H1 (cell line): ENCODE data around the gene EIF3B. TPM values are rescaled to one million over a fixed set of nuclear protein-coding genes. Genes with fewer than 3 reads are reported as not detected.

Source experiments
- BACH1 ChIP-seq: IDR thresholded peaks from 2 replicates; pipeline ENCODE4 v1.6.1; 2012; ENCODE audit warnings: low read length, improper control_type of control experiment
- CBX8 ChIP-seq: fragments of 300-800, 300-1000 bp; sonication (generic); IDR thresholded peaks from 2 replicates; pipeline ENCODE4 v1.7.1; 2016; ENCODE audit warnings: low read depth, low read length, borderline replicate concordance
- EP300 ChIP-seq, 2 experiments: IDR thresholded peaks; 1 replicate in 1 of 2; 2 replicates in 1 of 2; pipeline ENCODE4 v1.6.1; 2011 to 2012; ENCODE audit warnings: low read depth in 2 of 2, low read length in 2 of 2, mild to moderate bottlenecking in 2 of 2, borderline replicate concordance in 1 of 2, inconsistent platforms in 1 of 2, moderate library complexity in 1 of 2
- GABPA ChIP-seq: IDR thresholded peaks from 2 replicates; pipeline ENCODE4 v1.6.1; 2011; ENCODE audit warnings: mild to moderate bottlenecking, low read length, moderate library complexity, borderline replicate concordance; ENCODE audit not compliant: insufficient read depth
- HDAC6 ChIP-seq: IDR thresholded peaks from one replicate; pipeline ENCODE4 v1.7.1; 2012; ENCODE audit warnings: low read depth, mild to moderate bottlenecking, inconsistent platforms, low read length, moderate library complexity
- NANOG ChIP-seq: IDR thresholded peaks from 2 replicates; pipeline ENCODE4 v1.6.1; 2011; ENCODE audit warnings: low read length, low read depth, mild to moderate bottlenecking, inconsistent platforms; ENCODE audit not compliant: insufficient read depth, poor library complexity, severe bottlenecking
- POLR2AphosphoS5 ChIP-seq: IDR thresholded peaks from 2 replicates; pipeline ENCODE4 v1.6.1; 2011; ENCODE audit warnings: low read depth, low read length
- TEAD4 ChIP-seq: IDR thresholded peaks from 2 replicates; pipeline ENCODE4 v1.6.1; 2012; ENCODE audit warnings: low read depth, low read length, inconsistent platforms, mixed read lengths
- YY1 ChIP-seq: IDR thresholded peaks from 2 replicates; pipeline ENCODE4 v1.6.1; 2011; ENCODE audit warnings: low read depth, mild to moderate bottlenecking, low read length
- polyA plus RNA-seq, 7 experiments: library from polyadenylated mRNA; depleted of rRNA in 3 of 7; stranded (reverse) in 5 of 7; unstranded in 2 of 7; fragments of >200 nt in 5 of 7; fragments of 200-250 nt in 2 of 7; gene quantifications; 1 replicate in 5 of 7; 2 replicates in 1 of 7; 4 replicates in 1 of 7; pipeline versions ENCODE4 v1.2.1 to v1.2.3, GENCODE V29; 2011 to 2013; ENCODE audit warnings: missing spikeins in 2 of 7, mixed read lengths in 2 of 7
- total RNA-seq: library from RNA; stranded (reverse); fragmentation: NEBNext Ultra II Directional; extraction: Animal tissue kit (Norgen Biotek cat#: 25700); gene quantifications from 2 replicates; pipeline ENCODE4 v1.2.1, GENCODE V29; 2021

The EIF3B gene
- total and polyA plus RNA-seq, 2 of the 8 experiments (the other 6 are each of a cell fraction or from before 2014, with no cell fraction given) = 167 to 316 TPM

DNA sequence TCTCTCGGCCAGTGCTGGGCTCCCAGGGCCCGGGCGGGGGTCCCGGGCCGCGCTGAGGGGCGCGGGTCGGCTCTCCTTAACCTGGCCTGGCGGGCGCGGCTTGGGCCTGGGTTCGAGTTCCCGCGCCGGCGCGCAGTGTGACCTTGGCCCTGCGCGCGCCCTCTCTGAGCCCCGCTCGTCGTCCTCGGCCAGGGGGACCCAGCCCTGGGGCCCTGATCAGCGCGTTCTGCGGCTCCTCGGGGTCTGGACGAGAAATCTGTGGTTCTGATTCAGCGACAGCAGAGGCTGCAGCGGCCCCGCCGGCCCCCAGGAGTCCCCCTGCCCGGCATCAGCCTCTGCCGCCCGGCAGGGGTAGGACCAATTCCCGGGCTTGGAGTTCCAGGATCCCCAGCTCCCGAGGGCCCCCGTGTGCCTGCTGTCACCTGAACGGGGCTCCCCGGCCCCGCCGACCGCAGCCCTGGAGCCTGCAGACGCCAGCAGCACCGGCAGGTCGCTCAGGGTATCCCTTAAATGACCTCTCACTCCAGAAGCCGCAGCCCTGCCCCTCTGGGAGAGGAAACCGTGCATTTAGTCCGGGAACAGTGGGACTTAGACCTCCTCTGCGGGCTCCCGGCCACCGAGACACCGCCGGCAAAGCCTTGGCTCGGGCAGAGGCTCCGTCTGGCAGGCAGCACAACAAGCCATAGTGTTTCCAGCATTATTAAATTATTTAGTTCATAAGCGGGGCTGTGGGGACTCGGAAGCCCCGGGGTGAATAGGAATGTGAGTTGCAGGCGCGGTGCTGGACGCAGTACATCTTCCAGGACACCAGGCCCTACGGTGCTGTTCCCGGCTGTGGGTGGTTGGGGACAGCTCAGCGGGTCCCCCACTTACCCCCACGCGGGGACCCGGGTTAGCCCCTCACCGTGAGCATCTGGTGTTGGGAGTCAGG, 49.4 kb downstream of the EIF3B start (continued):
- TF ChIP-seq HDAC6 = no peak
- no peak for TF ChIP-seq NANOG
- no peak for TF ChIP-seq YY1
- TF ChIP-seq EP300 (IDR thresholded peaks at IDR 0.05; ENCODE audit: borderline replicate concordance in 1 of 2, low read depth in 2 of 2, low read length in 2 of 2) = no peak
- TF ChIP-seq GABPA = no peak
- TF ChIP-seq POLR2AphosphoS5 = no peak
- no peak for TF ChIP-seq TEAD4
- TF ChIP-seq CBX8 = no peak
- TF ChIP-seq BACH1 = no peak
